SU-DHL-6 (cell line): ENCODE results near the gene KCNQ4.

Experiments
- EZH2phosphoT487 ChIP-seq: fragments of 200-600 bp; sonication (generic), shearing (Covaris generic); conservative IDR thresholded peaks from 2 replicates; pipeline ENCODE4 v1.6.1; 2018; ENCODE audit warnings: mild to moderate bottlenecking, antibody characterized with exemption, low read length, moderate library complexity, mixed read lengths
- TF ChIP-seq, protein P1 (sequence below): fragments of 200-600 bp; sonication (generic); IDR thresholded peaks from one replicate; pipeline ENCODE4 v1.5.1; 2017; ENCODE audit warnings: antibody characterized with exemption, mild to moderate bottlenecking, low read length, moderate library complexity; ENCODE audit not compliant: insufficient read depth, poor library complexity, severe bottlenecking

DNA sequence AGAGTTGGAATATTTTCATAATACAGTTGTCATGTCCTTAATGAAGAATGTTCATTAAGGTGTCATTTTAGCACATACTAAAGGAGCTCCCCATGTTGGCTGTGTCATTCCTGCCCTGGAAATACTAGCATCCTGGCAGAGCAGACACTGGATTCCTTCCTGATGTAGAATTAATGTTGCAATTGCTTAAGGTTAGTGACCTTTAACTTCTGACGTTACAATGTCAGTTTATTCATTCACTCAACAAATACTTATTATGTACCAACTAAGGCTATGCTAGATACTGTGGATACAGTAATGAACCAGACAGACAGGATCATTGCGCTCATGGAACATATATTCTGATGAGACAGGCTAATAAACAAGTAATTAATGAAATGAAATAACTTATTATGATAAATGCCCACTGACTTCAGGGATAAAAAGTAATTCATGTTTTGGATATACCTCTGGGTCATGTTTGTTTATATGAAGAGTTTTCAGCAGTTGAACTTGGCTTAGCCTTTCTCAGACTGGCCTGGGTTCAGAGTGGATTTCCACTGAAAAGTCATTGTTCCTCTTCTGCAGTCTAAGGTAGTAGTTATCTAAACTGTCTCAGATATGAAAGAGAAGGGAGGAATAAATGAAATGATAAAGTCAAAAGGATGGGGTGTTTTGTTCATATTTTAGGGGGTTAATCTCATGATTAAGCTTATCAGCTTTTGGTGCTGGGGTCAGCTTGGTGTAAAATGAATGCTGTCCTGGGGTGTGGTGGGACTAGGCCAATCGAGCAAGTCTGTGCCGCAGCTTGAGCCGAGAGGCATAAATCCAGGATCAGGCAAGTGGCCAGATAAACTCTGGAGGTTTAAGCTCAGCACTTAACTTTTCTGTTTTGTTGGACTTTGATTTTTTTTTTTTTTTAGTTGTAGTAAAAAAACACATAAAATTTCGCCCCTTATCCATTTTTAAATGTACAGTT lies 43.3 kb upstream of the KCNQ4 start:
- TF ChIP-seq, protein P1, sequence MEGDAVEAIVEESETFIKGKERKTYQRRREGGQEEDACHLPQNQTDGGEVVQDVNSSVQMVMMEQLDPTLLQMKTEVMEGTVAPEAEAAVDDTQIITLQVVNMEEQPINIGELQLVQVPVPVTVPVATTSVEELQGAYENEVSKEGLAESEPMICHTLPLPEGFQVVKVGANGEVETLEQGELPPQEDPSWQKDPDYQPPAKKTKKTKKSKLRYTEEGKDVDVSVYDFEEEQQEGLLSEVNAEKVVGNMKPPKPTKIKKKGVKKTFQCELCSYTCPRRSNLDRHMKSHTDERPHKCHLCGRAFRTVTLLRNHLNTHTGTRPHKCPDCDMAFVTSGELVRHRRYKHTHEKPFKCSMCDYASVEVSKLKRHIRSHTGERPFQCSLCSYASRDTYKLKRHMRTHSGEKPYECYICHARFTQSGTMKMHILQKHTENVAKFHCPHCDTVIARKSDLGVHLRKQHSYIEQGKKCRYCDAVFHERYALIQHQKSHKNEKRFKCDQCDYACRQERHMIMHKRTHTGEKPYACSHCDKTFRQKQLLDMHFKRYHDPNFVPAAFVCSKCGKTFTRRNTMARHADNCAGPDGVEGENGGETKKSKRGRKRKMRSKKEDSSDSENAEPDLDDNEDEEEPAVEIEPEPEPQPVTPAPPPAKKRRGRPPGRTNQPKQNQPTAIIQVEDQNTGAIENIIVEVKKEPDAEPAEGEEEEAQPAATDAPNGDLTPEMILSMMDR, result no peak
- TF ChIP-seq EZH2phosphoT487, result no peak
